SU-DHL-6 (cell line): Measurements from ENCODE around the gene ANXA8.
"Not testable (repeated sequence)": the region's sequence is repeated elsewhere in the genome, so short reads cannot be mapped to it uniquely, and the experiment has no call there.

Experiments used
- CTCF ChIP-seq: fragments of 200-600 bp; sonication (generic); IDR thresholded peaks from one replicate; pipeline ENCODE4 v1.5.1; 2017; ENCODE audit warnings: antibody characterized with exemption, mild to moderate bottlenecking, low read length, moderate library complexity; ENCODE audit not compliant: insufficient read depth, poor library complexity, severe bottlenecking
- EZH2phosphoT487 ChIP-seq: fragments of 200-600 bp; sonication (generic), shearing (Covaris generic); conservative IDR thresholded peaks from 2 replicates; pipeline ENCODE4 v1.6.1; 2018; ENCODE audit warnings: mild to moderate bottlenecking, antibody characterized with exemption, low read length, moderate library complexity, mixed read lengths

- not testable (repeated sequence) for TF ChIP-seq CTCF, EZH2phosphoT487
Measured at GRCh38 chr10:47484786-47485185, 871 bp upstream of the ANXA8 start.
